HCT116 (cell line): ENCODE results near the gene COBLL1. TPM values are rescaled to one million over a fixed set of nuclear protein-coding genes. Genes with fewer than 3 reads are reported as not detected.

Experiments
- ATAC-seq: fragments of 200-7000 bp; cut with Tn5 transposase; 2 replicates; pipeline ENCODE4 v1.9.1; 2020; ENCODE audit warnings: mild to moderate bottlenecking, moderate library complexity
- BruUV-seq: library from RNA; stranded (reverse); fragments of 400-500 nt; replicated peaks from 2 replicates; lab custom pipeline; 2021; lab: Mats Ljungman, UMichigan
- CTCF ChIA-PET: fragments of 300-600 bp; sonication (Branson Sonifier 250); formaldehyde crosslinking; loops from one replicate; lab custom pipeline; 2021; ENCODE audit warnings: antibody characterized with exemption; lab: Charles Lee
- POLR2A ChIA-PET: fragments of 300-600, 350-600 bp; sonication (Branson Sonifier 250); formaldehyde crosslinking; loops from one replicate; lab custom pipeline; 2021; ENCODE audit warnings: antibody characterized with exemption; lab: Charles Lee
- RAD21 ChIA-PET, 2 experiments: fragments of 300-600 bp; sonication (Branson Sonifier 250); formaldehyde crosslinking; loops; one replicate each; lab custom pipeline; 2023; ENCODE audit warnings: low total read pairs in 2 of 2; ENCODE audit not compliant: uncharacterized antibody in 2 of 2, unreplicated experiment in 2 of 2, low non-redundant PET in 1 of 2; lab: Charles Lee
- DNase-seq: peaks from one replicate; pipeline ENCODE4 v3.0.0-alpha.2; 2010; ENCODE audit warnings: low read depth, low spot score
- H2AFZ ChIP-seq: fragments of 200-600 bp; shearing (Covaris generic), sonication (generic); 2 replicates; pipeline ENCODE4 v1.6.1; 2017; ENCODE audit warnings: low read depth, mixed run types, mixed read lengths, antibody characterized with exemption, low read length; ENCODE audit not compliant: poor library complexity, severe bottlenecking
- H3K27ac ChIP-seq: 2 replicates; pipeline ENCODE4 v1.5.1; 2012; ENCODE audit warnings: low read depth, low read length
- H3K27me3 ChIP-seq: fragments of 200-600 bp; sonication (generic); 2 replicates; pipeline ENCODE4 v1.6.1; 2016; ENCODE audit warnings: mixed run types, low read length, mixed read lengths; ENCODE audit not compliant: insufficient read depth
- H3K36me3 ChIP-seq, 2 experiments: fragments of 200-500 bp in 1 of 2; fragments of 200-600 bp in 1 of 2; sonication (Bioruptor generic) in 1 of 2; sonication (generic) in 1 of 2; 2 replicates each; pipeline versions ENCODE4 v1.5.1 to v1.6.1; 2014 to 2016; ENCODE audit warnings: low read length in 2 of 2, inconsistent platforms in 1 of 2, mixed read lengths in 1 of 2, mixed run types in 1 of 2; ENCODE audit not compliant: insufficient read depth in 2 of 2, control insufficient read depth in 1 of 2
- H3K4me1 ChIP-seq, 2 experiments: fragments of 200-600 bp in 1 of 2; sonication (generic) in 1 of 2; 2 replicates each; pipeline versions ENCODE4 v1.5.1 to v1.6.1; 2012 to 2017; ENCODE audit warnings: low read length in 2 of 2, inconsistent platforms in 1 of 2, mild to moderate bottlenecking in 1 of 2, mixed read lengths in 1 of 2, mixed run types in 1 of 2, moderate library complexity in 1 of 2; ENCODE audit not compliant: insufficient read depth in 2 of 2, control insufficient read depth in 1 of 2
- H3K4me2 ChIP-seq: fragments of 200-600 bp; sonication (generic); 2 replicates; pipeline ENCODE4 v1.6.1; 2017; ENCODE audit warnings: mixed run types, low read length, mixed read lengths
- H3K4me3 ChIP-seq, 2 experiments: fragments of 200-600 bp in 1 of 2; sonication (generic) in 1 of 2; replicated peaks in 1 of 2; 2 replicates each; pipeline ENCODE4 v1.5.1; 2011 to 2016; ENCODE audit warnings: low read length in 2 of 2, control low read depth in 1 of 2, low read depth in 1 of 2, mild to moderate bottlenecking in 1 of 2, mixed read lengths in 1 of 2, mixed run types in 1 of 2
- H3K79me2 ChIP-seq: fragments of 200-600 bp; sonication (generic); 2 replicates; pipeline ENCODE4 v1.6.1; 2017; ENCODE audit warnings: mild to moderate bottlenecking, mixed run types, low read length, moderate library complexity, mixed read lengths; ENCODE audit not compliant: insufficient read depth
- H3K9ac ChIP-seq: fragments of 200-600 bp; sonication (generic); 2 replicates; pipeline ENCODE4 v1.6.1; 2016; ENCODE audit warnings: low read length, mixed read lengths
- H3K9me2 ChIP-seq: fragments of 200-600 bp; sonication (generic), shearing (Covaris generic); 2 replicates; pipeline ENCODE4 v1.6.1; 2017; ENCODE audit warnings: mixed run types, mild to moderate bottlenecking, moderate library complexity; ENCODE audit not compliant: insufficient read depth
- H3K9me3 ChIP-seq, 2 experiments: fragments of 200-500 bp in 1 of 2; fragments of 200-600 bp in 1 of 2; sonication (Bioruptor generic) in 1 of 2; sonication (generic) in 1 of 2; 2 replicates each; pipeline ENCODE4 v1.6.1; 2014 to 2017; ENCODE audit warnings: low read length in 2 of 2, mixed read lengths in 2 of 2, inconsistent platforms in 1 of 2, low read depth in 1 of 2, mild to moderate bottlenecking in 1 of 2, mixed run types in 1 of 2, moderate library complexity in 1 of 2; ENCODE audit not compliant: control insufficient read depth in 1 of 2, insufficient read depth in 1 of 2
- H4K20me1 ChIP-seq: fragments of 200-600 bp; sonication (generic), shearing (Covaris generic); 2 replicates; pipeline ENCODE4 v1.6.1; 2017; ENCODE audit warnings: mixed run types, mild to moderate bottlenecking, moderate library complexity; ENCODE audit not compliant: insufficient read depth
- CBX3 ChIP-seq: IDR thresholded peaks from 2 replicates; pipeline ENCODE4 v1.6.1; 2012; ENCODE audit warnings: low read depth
- EZH2 ChIP-seq: fragments of 200-600 bp; sonication (generic); IDR thresholded peaks from 2 replicates; pipeline ENCODE4 v1.6.1; 2017; ENCODE audit warnings: antibody characterized with exemption, mixed run types
- FOSL1 ChIP-seq: IDR thresholded peaks from 2 replicates; pipeline ENCODE4 v1.6.1; 2012; ENCODE audit warnings: low read depth
- ZFX ChIP-seq: fragments of 450-650 bp; IDR thresholded peaks from 2 replicates; pipeline ENCODE4 v1.6.1; 2017
- intact Hi-C: fragments of 100-400 bp; cut with micrococcal nuclease; formaldehyde crosslinking; loops from 2 replicates; pipeline ENCODE4 v1.10.0; 2022
- total RNA-seq: library from RNA; stranded (reverse); gene quantifications from one replicate; pipeline ENCODE4 v1.2.1, GENCODE V29; 2021; ENCODE audit not compliant: unreplicated experiment
- TF ChIP-seq, protein P1 (sequence below): IDR thresholded peaks from 2 replicates; pipeline ENCODE4 v1.6.1; 2011; ENCODE audit warnings: mild to moderate bottlenecking, low read length, moderate library complexity; ENCODE audit not compliant: insufficient replicate concordance; ENCODE audit errors: extremely low read depth
- TF ChIP-seq, protein P2 (sequence below), 3 experiments: fragments of 200-600 bp in 1 of 3; sonication (generic) in 1 of 3; IDR thresholded peaks in 2 of 3; conservative IDR thresholded peaks in 1 of 3; 2 replicates each; pipeline ENCODE4 v1.5.1; 2012 to 2017; ENCODE audit warnings: low read depth in 2 of 3, low read length in 2 of 3, antibody characterized with exemption in 1 of 3, borderline replicate concordance in 1 of 3, control low read depth in 1 of 3, mild to moderate bottlenecking in 1 of 3, mixed read lengths in 1 of 3, mixed run types in 1 of 3, moderate library complexity in 1 of 3; ENCODE audit not compliant: insufficient read depth in 1 of 3
- TF ChIP-seq, protein P3 (sequence below): IDR thresholded peaks from 2 replicates; pipeline ENCODE4 v1.6.1; 2012; ENCODE audit warnings: low read depth

COBLL1 gene
- total RNA-seq, 1 experiment from 2014 or later: 3.6 TPM

DNA sequence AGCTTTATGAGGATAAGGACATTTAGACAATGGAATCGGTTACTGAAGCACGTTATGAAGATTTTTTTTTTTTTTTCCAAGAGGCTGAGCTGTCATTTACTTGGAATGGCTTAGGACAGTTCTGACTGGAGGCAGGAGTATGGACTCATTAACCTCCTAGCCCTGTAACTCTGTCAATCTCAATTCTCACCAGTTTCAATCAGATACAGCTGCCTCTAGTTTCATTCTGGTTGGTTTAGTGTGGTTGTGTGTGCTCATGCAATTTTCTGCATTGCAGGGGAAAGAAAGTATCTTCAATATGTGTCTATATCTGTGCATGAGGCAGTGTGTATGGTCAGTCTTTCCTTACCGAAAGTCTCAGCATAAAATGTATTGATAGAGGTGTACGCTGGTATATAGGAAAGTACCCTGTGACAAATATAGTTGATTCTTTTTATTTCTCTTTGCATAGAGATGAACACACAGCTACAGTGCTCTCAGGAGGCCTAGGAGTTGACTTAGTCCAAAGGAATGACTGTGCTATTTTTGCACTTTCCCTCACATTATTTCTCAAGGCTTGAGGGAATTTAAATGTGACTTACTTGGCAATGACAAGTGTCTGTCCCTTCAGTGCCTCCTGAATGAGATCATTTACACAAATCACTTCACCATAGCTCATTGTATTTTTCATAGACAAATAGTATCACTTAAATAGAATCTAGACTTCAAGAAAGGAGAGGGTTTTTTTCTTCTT lies 169.8 kb downstream of the COBLL1 start:
- intact Hi-C loops: no loop called here
- Histone ChIP-seq H3K27ac (no peak overlapping the region), H2AFZ (no peak overlapping the region), H3K4me3 (no peak overlapping the region), H3K79me2 (no peaks in the 10 kb centered on the region), H3K27me3 (no peaks in the 10 kb centered on the region), H3K4me2 (no peak overlapping the region), H3K36me3 (no peaks in the 10 kb centered on the region), H3K4me1 (no peaks in the 10 kb centered on the region), H3K9ac (no peak overlapping the region), H3K9me3 (no peaks in the 10 kb centered on the region), H4K20me1 (no peaks in the 10 kb centered on the region), H3K9me2 (no peaks in the 10 kb centered on the region)
- ChIA-PET CTCF (no interaction called here), RAD21 (no interaction called here), POLR2A (no interaction called here)
- ATAC-seq (no peak), DNase-seq (no peak)
- BruUV-seq: no TSS peak
- no peak for TF ChIP-seq FOSL1
- TF ChIP-seq, protein P1, sequence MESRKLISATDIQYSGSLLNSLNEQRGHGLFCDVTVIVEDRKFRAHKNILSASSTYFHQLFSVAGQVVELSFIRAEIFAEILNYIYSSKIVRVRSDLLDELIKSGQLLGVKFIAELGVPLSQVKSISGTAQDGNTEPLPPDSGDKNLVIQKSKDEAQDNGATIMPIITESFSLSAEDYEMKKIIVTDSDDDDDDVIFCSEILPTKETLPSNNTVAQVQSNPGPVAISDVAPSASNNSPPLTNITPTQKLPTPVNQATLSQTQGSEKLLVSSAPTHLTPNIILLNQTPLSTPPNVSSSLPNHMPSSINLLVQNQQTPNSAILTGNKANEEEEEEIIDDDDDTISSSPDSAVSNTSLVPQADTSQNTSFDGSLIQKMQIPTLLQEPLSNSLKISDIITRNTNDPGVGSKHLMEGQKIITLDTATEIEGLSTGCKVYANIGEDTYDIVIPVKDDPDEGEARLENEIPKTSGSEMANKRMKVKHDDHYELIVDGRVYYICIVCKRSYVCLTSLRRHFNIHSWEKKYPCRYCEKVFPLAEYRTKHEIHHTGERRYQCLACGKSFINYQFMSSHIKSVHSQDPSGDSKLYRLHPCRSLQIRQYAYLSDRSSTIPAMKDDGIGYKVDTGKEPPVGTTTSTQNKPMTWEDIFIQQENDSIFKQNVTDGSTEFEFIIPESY: no peak
- no peak for TF ChIP-seq ZFX
- TF ChIP-seq CBX3: no peak
- TF ChIP-seq, protein P2, sequence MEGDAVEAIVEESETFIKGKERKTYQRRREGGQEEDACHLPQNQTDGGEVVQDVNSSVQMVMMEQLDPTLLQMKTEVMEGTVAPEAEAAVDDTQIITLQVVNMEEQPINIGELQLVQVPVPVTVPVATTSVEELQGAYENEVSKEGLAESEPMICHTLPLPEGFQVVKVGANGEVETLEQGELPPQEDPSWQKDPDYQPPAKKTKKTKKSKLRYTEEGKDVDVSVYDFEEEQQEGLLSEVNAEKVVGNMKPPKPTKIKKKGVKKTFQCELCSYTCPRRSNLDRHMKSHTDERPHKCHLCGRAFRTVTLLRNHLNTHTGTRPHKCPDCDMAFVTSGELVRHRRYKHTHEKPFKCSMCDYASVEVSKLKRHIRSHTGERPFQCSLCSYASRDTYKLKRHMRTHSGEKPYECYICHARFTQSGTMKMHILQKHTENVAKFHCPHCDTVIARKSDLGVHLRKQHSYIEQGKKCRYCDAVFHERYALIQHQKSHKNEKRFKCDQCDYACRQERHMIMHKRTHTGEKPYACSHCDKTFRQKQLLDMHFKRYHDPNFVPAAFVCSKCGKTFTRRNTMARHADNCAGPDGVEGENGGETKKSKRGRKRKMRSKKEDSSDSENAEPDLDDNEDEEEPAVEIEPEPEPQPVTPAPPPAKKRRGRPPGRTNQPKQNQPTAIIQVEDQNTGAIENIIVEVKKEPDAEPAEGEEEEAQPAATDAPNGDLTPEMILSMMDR (IDR thresholded peaks at IDR 0.05 in 2 of 3, conservative IDR thresholded peaks at IDR 0.05 in 1 of 3; ENCODE audit: borderline replicate concordance in 1 of 3, insufficient read depth in 1 of 3, low read depth in 2 of 3, low read length in 2 of 3): no peak
- TF ChIP-seq, protein P3, sequence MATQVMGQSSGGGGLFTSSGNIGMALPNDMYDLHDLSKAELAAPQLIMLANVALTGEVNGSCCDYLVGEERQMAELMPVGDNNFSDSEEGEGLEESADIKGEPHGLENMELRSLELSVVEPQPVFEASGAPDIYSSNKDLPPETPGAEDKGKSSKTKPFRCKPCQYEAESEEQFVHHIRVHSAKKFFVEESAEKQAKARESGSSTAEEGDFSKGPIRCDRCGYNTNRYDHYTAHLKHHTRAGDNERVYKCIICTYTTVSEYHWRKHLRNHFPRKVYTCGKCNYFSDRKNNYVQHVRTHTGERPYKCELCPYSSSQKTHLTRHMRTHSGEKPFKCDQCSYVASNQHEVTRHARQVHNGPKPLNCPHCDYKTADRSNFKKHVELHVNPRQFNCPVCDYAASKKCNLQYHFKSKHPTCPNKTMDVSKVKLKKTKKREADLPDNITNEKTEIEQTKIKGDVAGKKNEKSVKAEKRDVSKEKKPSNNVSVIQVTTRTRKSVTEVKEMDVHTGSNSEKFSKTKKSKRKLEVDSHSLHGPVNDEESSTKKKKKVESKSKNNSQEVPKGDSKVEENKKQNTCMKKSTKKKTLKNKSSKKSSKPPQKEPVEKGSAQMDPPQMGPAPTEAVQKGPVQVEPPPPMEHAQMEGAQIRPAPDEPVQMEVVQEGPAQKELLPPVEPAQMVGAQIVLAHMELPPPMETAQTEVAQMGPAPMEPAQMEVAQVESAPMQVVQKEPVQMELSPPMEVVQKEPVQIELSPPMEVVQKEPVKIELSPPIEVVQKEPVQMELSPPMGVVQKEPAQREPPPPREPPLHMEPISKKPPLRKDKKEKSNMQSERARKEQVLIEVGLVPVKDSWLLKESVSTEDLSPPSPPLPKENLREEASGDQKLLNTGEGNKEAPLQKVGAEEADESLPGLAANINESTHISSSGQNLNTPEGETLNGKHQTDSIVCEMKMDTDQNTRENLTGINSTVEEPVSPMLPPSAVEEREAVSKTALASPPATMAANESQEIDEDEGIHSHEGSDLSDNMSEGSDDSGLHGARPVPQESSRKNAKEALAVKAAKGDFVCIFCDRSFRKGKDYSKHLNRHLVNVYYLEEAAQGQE: no peak
- TF ChIP-seq EZH2: no peak
